DND-41 (cell line): ENCODE measurements around the gene TGOLN2.

Experiments used
- ATAC-seq: fragments of 200-7000 bp; cut with Tn5 transposase; 3 replicates; pipeline ENCODE4 v1.9.1; 2021; ENCODE audit warnings: low read depth; ENCODE audit not compliant: insufficient read depth
- DNase-seq: peaks from one replicate; pipeline ENCODE4 v3.0.0-alpha.2; 2020
- H2AFZ ChIP-seq: 2 replicates; pipeline ENCODE4 v1.6.0; 2012; ENCODE audit warnings: low read depth, low read length
- H3K27ac ChIP-seq: 2 replicates; pipeline ENCODE4 v1.5.1; 2012; ENCODE audit warnings: low read length, inconsistent platforms
- H3K27me3 ChIP-seq: fragments of 200-600 bp; sonication (generic); 2 replicates; pipeline ENCODE4 v1.6.0; 2012; ENCODE audit warnings: low read length, mild to moderate bottlenecking, inconsistent platforms; ENCODE audit not compliant: insufficient read depth, poor library complexity
- H3K36me3 ChIP-seq: 2 replicates; pipeline ENCODE4 v1.5.1; 2012; ENCODE audit warnings: low read length, inconsistent platforms; ENCODE audit not compliant: insufficient read depth
- H3K4me1 ChIP-seq: 2 replicates; pipeline ENCODE4 v1.5.1; 2012; ENCODE audit warnings: mild to moderate bottlenecking, low read length; ENCODE audit not compliant: insufficient read depth
- H3K4me2 ChIP-seq: 2 replicates; pipeline ENCODE4 v1.6.0; 2012; ENCODE audit warnings: mild to moderate bottlenecking, moderate library complexity, low read length, inconsistent platforms; ENCODE audit not compliant: insufficient read depth
- H3K4me3 ChIP-seq, 2 experiments: fragments of 200-600 bp in 1 of 2; shearing (Covaris generic) in 1 of 2; 2 replicates each; pipeline ENCODE4 v1.5.1; 2012 to 2016; ENCODE audit warnings: inconsistent platforms in 2 of 2, low read length in 2 of 2, mild to moderate bottlenecking in 2 of 2, low read depth in 1 of 2, moderate library complexity in 1 of 2
- H3K79me2 ChIP-seq: 2 replicates; pipeline ENCODE4 v1.6.0; 2012; ENCODE audit warnings: low read length, inconsistent platforms; ENCODE audit not compliant: insufficient read depth
- H3K9ac ChIP-seq: 2 replicates; pipeline ENCODE4 v1.6.0; 2012; ENCODE audit warnings: low read depth, mild to moderate bottlenecking, inconsistent platforms, low read length, moderate library complexity
- H3K9me3 ChIP-seq: 2 replicates; pipeline ENCODE4 v1.5.1; 2012; ENCODE audit warnings: low read length, moderate library complexity, mild to moderate bottlenecking, inconsistent platforms; ENCODE audit not compliant: insufficient read depth, severe bottlenecking
- H4K20me1 ChIP-seq: 2 replicates; pipeline ENCODE4 v1.6.0; 2012; ENCODE audit warnings: low read length; ENCODE audit not compliant: insufficient read depth
- CTCF ChIP-seq: IDR thresholded peaks from 2 replicates; pipeline ENCODE4 v1.5.1; 2012; ENCODE audit warnings: borderline replicate concordance, low read length, moderate library complexity, mild to moderate bottlenecking; ENCODE audit not compliant: poor library complexity, severe bottlenecking; ENCODE audit errors: extremely low read depth
- EZH2 ChIP-seq: IDR thresholded peaks from 3 replicates; pipeline ENCODE4 v1.6.1; 2012; ENCODE audit warnings: borderline replicate concordance, low read depth, mild to moderate bottlenecking, moderate library complexity, low read length, inconsistent platforms; ENCODE audit not compliant: severe bottlenecking

TGOLN2 gene

GRCh38 chr2:85312404-85312803, 15.4 kb downstream of the TGOLN2 start:
- H3K4me2 ChIP-seq, result no peak overlapping the region
- peaks cover 4% of the 10 kb centered on the region for H3K79me2 ChIP-seq
- peaks cover 39% of the 10 kb centered on the region for H3K36me3 ChIP-seq
- H2AFZ ChIP-seq, result no peak overlapping the region
- no peak overlapping the region for H3K9ac ChIP-seq
- no peaks in the 10 kb centered on the region for H3K27me3 ChIP-seq
- ATAC-seq, result no peak
- H4K20me1 ChIP-seq, result peaks cover 14% of the 10 kb centered on the region
- no peaks in the 10 kb centered on the region; the same call in 1 of the 2 replicates for H3K4me1 ChIP-seq
- no peaks in the 10 kb centered on the region for H3K9me3 ChIP-seq
- H3K27ac ChIP-seq, result no peak overlapping the region
- TF ChIP-seq CTCF (no peak), EZH2 (no peak)
- no peak for DNase-seq
- H3K4me3 ChIP-seq, result no peak overlapping the region

- Histone ChIP-seq H3K27ac (no peak overlapping the region), H4K20me1 (peaks cover 9% of the 10 kb centered on the region), H3K9me3 (no peaks in the 10 kb centered on the region), H3K4me2 (no peak overlapping the region), H3K27me3 (no peaks in the 10 kb centered on the region), H3K4me3 (no peak overlapping the region), H3K9ac (no peak overlapping the region), H3K79me2 (no peaks in the 10 kb centered on the region), H3K36me3 (peaks cover 21% of the 10 kb centered on the region), H2AFZ (no peak overlapping the region), H3K4me1 (peaks cover 4% of the 10 kb centered on the region; the same call in 1 of the 2 replicates)
- DNase-seq, result no peak
- no peak for ATAC-seq
- TF ChIP-seq EZH2 (no peak), CTCF (no peak)
Measured at GRCh38 chr2:85310330-85310729, 17.5 kb downstream of the TGOLN2 start.

DNA sequence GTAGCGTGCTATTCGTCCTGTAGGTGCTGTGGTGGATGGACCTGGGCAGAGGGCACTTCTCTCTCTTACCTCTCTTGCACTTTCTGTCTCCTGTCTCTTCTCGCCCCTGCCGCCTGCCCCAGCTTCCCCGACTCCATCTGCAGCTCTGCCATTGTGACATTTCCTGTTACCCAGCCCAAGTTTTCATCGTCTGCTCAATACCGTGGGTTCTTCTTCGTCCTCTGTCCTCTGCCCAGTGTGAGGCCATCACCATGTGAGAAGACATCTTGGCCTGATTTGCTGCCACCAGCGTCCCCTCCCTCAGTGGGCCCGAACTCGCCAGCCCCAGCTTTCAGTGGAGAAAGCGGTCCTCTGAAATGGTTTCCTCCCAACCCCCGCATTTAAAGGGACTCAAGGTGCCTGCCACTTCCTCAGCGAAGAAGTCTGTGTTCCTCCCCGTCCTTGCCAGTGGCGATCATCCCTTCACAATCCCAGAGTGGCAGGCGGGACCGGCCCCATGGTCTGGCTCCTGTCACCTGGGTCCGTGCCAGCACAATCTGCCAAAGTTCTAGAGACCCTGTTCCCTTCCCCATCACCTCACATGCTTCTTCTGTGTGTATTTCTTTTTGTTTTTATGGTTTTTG, 18.0 kb downstream of the TGOLN2 start:
- Histone ChIP-seq H3K79me2 (no peaks in the 10 kb centered on the region), H3K4me2 (no peak overlapping the region), H3K9me3 (no peaks in the 10 kb centered on the region), H3K27ac (no peak overlapping the region), H3K9ac (no peak overlapping the region), H3K27me3 (peaks cover 5% of the 10 kb centered on the region), H3K4me1 (peaks cover 4% of the 10 kb centered on the region; the same call in 1 of the 2 replicates), H4K20me1 (peaks cover 4% of the 10 kb centered on the region), H3K36me3 (peaks cover 15% of the 10 kb centered on the region), H2AFZ (no peak overlapping the region), H3K4me3 (no peak overlapping the region)
- DNase-seq (no peak), ATAC-seq (no peak)
- TF ChIP-seq EZH2 (no peak), CTCF (no peak)
